Measurements from ENCODE around the gene DUSP14.

Gene DUSP14

GRCh38 chr17:37465069-37465616 is 24.5 kb upstream of the DUSP14 start:
- peaks cover 59% of the 10 kb centered on the region for H3K36me3 ChIP-seq (ENCODE audit: control insufficient read depth, insufficient read depth, low read length)
- H3K27ac ChIP-seq (ENCODE audit: low read depth, low read length, severe bottlenecking), result no peak overlapping the region
- H3K4me3 ChIP-seq (ENCODE audit: extremely low read depth, insufficient read depth, low read length, poor library complexity, severe bottlenecking), result no peak overlapping the region
- H3K9me3 ChIP-seq (ENCODE audit: control insufficient read depth, low read length), result no peaks in the 10 kb centered on the region
- no peaks in the 10 kb centered on the region for H3K4me1 ChIP-seq (ENCODE audit: control insufficient read depth, insufficient read depth, low read length, poor library complexity, severe bottlenecking)
- WGBS, 2 experiments (ENCODE audit: insufficient coverage in 2 of 2), result 89 to 98% methylated on average over 7 of the region's 7 CpGs

DNA sequence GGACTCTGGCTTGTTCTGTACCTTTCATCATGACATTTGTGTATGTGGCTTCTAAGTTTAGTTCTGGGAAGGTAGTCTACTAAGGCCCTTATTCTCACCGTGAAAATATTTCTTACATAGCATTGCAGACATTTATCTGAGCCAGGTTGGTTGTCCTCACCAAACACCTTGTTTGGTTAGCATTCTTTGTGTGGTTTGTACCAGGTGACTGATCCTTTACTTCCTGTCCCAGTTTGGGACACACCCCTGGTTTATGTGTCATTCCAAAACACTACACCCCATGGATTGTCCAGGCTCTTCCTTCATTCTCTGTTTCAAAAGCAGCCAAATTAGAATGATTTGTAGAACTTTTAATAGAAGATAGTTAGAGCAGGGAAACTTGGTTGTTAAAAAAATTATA is 23.2 kb upstream of the DUSP14 start:
- H3K36me3 ChIP-seq (ENCODE audit: control insufficient read depth, insufficient read depth, low read length), result peaks cover 64% of the 10 kb centered on the region
- no peaks in the 10 kb centered on the region for H3K9me3 ChIP-seq (ENCODE audit: control insufficient read depth, low read length)
- H3K4me1 ChIP-seq (ENCODE audit: control insufficient read depth, insufficient read depth, low read length, poor library complexity, severe bottlenecking), result no peaks in the 10 kb centered on the region
- WGBS, 2 experiments (ENCODE audit: insufficient coverage in 2 of 2), result no CpG with 5 or more reads among the region's 1 CpG
- H3K4me3 ChIP-seq (ENCODE audit: extremely low read depth, insufficient read depth, low read length, poor library complexity, severe bottlenecking), result no peak overlapping the region
- no peak overlapping the region for H3K27ac ChIP-seq (ENCODE audit: low read depth, low read length, severe bottlenecking)

DNA sequence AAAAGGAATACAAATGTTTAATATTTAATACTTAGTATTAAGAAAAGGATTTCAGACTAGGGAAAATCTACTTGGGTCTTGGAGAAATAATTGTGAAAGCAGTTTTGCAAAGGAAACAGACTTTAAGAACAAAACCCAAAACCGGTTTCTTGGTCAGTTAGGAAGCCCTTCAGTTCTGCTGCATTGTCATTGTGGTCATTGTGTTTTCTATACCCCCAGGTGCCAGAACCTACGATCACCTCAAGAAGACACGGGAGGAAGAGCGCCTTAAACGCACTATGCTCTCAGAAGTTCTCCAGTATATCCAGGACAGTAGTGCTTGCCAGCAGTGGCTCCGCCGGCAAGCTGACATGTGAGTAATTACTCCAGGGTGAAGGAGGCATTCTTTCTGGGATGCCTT is 19.5 kb upstream of the DUSP14 start:
- H3K36me3 ChIP-seq (ENCODE audit: control insufficient read depth, insufficient read depth, low read length), result peaks cover 77% of the 10 kb centered on the region
- no peaks in the 10 kb centered on the region for H3K4me1 ChIP-seq (ENCODE audit: control insufficient read depth, insufficient read depth, low read length, poor library complexity, severe bottlenecking)
- WGBS, 2 experiments (ENCODE audit: insufficient coverage in 2 of 2), result 89 to 95% methylated on average over 5 to 7 of the region's 7 CpGs
- no peak overlapping the region for H3K27ac ChIP-seq (ENCODE audit: low read depth, low read length, severe bottlenecking)
- no peak overlapping the region for H3K4me3 ChIP-seq (ENCODE audit: extremely low read depth, insufficient read depth, low read length, poor library complexity, severe bottlenecking)
- no peaks in the 10 kb centered on the region for H3K9me3 ChIP-seq (ENCODE audit: control insufficient read depth, low read length)

GRCh38 chr17:37475731-37476420 is 13.8 kb upstream of the DUSP14 start:
- Histone ChIP-seq H3K36me3 (ENCODE audit: control insufficient read depth, insufficient read depth, low read length) (peaks cover 86% of the 10 kb centered on the region), H3K9me3 (ENCODE audit: control insufficient read depth, low read length) (no peaks in the 10 kb centered on the region), H3K27ac (ENCODE audit: low read depth, low read length, severe bottlenecking) (no peak overlapping the region), H3K4me1 (ENCODE audit: control insufficient read depth, insufficient read depth, low read length, poor library complexity, severe bottlenecking) (peaks cover 11% of the 10 kb centered on the region), H3K4me3 (ENCODE audit: extremely low read depth, insufficient read depth, low read length, poor library complexity, severe bottlenecking) (no peak overlapping the region)
- WGBS, 2 experiments (ENCODE audit: insufficient coverage in 2 of 2), result 80% methylated on average over 1 of the region's 1 CpG; no CpG with 5 or more reads in 1 of the 2 experiments

DNA sequence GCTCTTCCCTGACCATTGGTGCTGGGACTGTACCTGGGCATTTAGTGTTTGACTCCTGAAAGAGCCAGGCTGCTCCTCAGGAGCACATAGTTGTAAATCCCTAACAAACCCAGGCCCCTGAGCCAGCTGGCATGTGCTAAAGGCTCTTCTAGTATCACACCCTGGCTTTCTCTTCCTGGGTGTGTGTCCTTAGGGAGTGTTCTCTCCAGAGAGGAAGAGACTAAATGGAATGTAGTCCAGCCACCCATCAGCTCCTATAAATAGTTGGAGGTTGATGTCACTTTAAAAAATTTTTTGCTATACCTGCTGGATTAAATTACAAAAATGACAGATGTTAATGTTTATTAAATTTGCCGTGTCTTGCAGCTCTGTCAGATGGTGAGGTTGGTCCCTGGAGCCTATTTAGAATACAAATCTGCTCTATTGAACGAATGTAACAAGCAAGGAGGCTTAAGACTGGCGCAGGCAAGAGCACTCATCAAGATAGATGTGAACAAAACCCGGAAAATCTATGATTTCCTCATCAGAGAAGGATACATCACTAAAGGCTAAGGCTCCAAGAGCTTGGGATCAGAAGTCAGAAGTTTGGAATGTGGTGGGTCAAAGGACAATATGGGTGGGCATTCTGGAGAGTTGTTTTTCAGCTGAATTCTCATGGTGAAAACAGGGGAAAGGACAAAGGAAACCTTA is 13.1 kb upstream of the DUSP14 start:
- WGBS, 2 experiments (ENCODE audit: insufficient coverage in 2 of 2), result 98% methylated on average over 4 of the region's 4 CpGs
- peak overlapping the region; percentile 48 for H3K27ac ChIP-seq (ENCODE audit: low read depth, low read length, severe bottlenecking)
- no peak overlapping the region for H3K4me3 ChIP-seq (ENCODE audit: extremely low read depth, insufficient read depth, low read length, poor library complexity, severe bottlenecking)
- peaks cover 83% of the 10 kb centered on the region for H3K36me3 ChIP-seq (ENCODE audit: control insufficient read depth, insufficient read depth, low read length)
- H3K9me3 ChIP-seq (ENCODE audit: control insufficient read depth, low read length), result no peaks in the 10 kb centered on the region
- H3K4me1 ChIP-seq (ENCODE audit: control insufficient read depth, insufficient read depth, low read length, poor library complexity, severe bottlenecking), result peaks cover 11% of the 10 kb centered on the region

DNA sequence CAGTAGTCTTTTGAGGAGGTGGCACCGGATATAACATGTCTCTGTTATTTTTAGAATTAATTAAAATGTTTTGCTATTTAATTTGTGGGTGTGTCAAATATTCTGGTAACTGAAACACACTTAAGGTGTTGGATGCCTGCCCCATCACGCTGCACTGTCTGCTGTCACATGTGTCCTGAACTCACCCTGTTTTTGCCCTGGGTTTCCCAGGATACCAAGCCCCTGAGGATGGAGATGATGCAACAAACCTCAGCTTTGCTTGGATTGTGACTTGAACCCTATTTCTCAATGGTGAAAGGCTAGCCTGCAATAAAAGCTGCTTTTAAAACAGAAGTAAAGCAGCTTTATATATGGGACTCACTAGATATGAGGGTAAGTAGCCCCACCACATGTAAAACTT is 11.5 kb upstream of the DUSP14 start:
- WGBS, 2 experiments (ENCODE audit: insufficient coverage in 2 of 2), result 95 to 100% methylated on average over 2 of the region's 2 CpGs
- peaks cover 69% of the 10 kb centered on the region for H3K36me3 ChIP-seq (ENCODE audit: control insufficient read depth, insufficient read depth, low read length)
- H3K9me3 ChIP-seq (ENCODE audit: control insufficient read depth, low read length), result no peaks in the 10 kb centered on the region

GRCh38 chr17:37479025-37479424 is 10.7 kb upstream of the DUSP14 start:
- WGBS, 2 experiments (ENCODE audit: insufficient coverage in 2 of 2), result 93 to 100% methylated on average over 1 of the region's 1 CpG
- H3K9me3 ChIP-seq (ENCODE audit: control insufficient read depth, low read length), result no peaks in the 10 kb centered on the region
- no peak overlapping the region for H3K4me3 ChIP-seq (ENCODE audit: extremely low read depth, insufficient read depth, low read length, poor library complexity, severe bottlenecking)
- H3K27ac ChIP-seq (ENCODE audit: low read depth, low read length, severe bottlenecking), result no peak overlapping the region
- peaks cover 27% of the 10 kb centered on the region for H3K4me1 ChIP-seq (ENCODE audit: control insufficient read depth, insufficient read depth, low read length, poor library complexity, severe bottlenecking)
- H3K36me3 ChIP-seq (ENCODE audit: control insufficient read depth, insufficient read depth, low read length), result peaks cover 60% of the 10 kb centered on the region

More for the DNA sequence above, 11.5 kb upstream of the DUSP14 start:
- no peak overlapping the region for H3K4me3 ChIP-seq (ENCODE audit: extremely low read depth, insufficient read depth, low read length, poor library complexity, severe bottlenecking)
- peaks cover 20% of the 10 kb centered on the region for H3K4me1 ChIP-seq (ENCODE audit: control insufficient read depth, insufficient read depth, low read length, poor library complexity, severe bottlenecking)
- H3K27ac ChIP-seq (ENCODE audit: low read depth, low read length, severe bottlenecking), result no peak overlapping the region

GRCh38 chr17:37480427-37480826 is 9.3 kb upstream of the DUSP14 start:
- peaks cover 27% of the 10 kb centered on the region for H3K4me1 ChIP-seq (ENCODE audit: control insufficient read depth, insufficient read depth, low read length, poor library complexity, severe bottlenecking)
- no peaks in the 10 kb centered on the region for H3K9me3 ChIP-seq (ENCODE audit: control insufficient read depth, low read length)
- no peak overlapping the region for H3K27ac ChIP-seq (ENCODE audit: low read depth, low read length, severe bottlenecking)
- H3K4me3 ChIP-seq (ENCODE audit: extremely low read depth, insufficient read depth, low read length, poor library complexity, severe bottlenecking), result no peak overlapping the region
- peaks cover 51% of the 10 kb centered on the region for H3K36me3 ChIP-seq (ENCODE audit: control insufficient read depth, insufficient read depth, low read length)
- 86 to 100% methylated on average over 1 of the region's 2 CpGs for WGBS, 2 experiments (ENCODE audit: insufficient coverage in 2 of 2)

DNA sequence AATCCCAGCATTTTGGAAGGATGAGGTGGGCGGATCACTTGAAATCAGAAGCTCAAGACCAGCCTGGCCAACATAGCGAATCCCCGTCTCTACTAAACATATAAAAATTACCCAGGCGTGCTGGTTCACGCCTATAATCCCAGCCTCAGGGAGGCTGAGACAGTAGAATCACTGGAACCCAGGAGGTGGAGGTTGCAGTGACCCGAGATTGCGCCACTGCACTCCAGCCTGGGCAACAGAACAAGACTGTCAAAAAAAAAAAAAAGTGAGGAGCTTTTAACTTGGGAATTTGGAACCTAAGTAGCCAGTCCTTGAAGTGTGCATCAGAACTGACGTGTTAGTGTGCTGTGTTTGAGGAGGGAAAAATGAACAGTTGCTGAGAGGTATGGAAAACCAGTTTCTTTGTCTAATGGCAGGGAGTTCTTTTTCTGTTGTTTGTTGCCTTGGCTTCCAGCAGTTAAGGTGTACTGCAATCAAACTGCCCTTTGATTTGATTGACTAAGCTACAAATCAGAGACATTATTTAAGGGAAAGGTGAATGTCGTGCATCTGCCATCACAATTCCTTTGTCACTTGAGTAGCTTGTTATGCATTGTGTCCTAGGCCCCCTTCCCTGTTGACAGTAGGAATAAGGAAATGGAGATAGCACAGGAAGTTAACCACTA is 8.6 kb upstream of the DUSP14 start:
- 97 to 100% methylated on average over 5 to 7 of the region's 9 CpGs for WGBS, 2 experiments (ENCODE audit: insufficient coverage in 2 of 2)
- H3K4me1 ChIP-seq (ENCODE audit: control insufficient read depth, insufficient read depth, low read length, poor library complexity, severe bottlenecking), result peaks cover 23% of the 10 kb centered on the region
- no peak overlapping the region for H3K4me3 ChIP-seq (ENCODE audit: extremely low read depth, insufficient read depth, low read length, poor library complexity, severe bottlenecking)
- no peak overlapping the region for H3K27ac ChIP-seq (ENCODE audit: low read depth, low read length, severe bottlenecking)
- H3K9me3 ChIP-seq (ENCODE audit: control insufficient read depth, low read length), result no peaks in the 10 kb centered on the region
- peaks cover 44% of the 10 kb centered on the region for H3K36me3 ChIP-seq (ENCODE audit: control insufficient read depth, insufficient read depth, low read length)

DNA sequence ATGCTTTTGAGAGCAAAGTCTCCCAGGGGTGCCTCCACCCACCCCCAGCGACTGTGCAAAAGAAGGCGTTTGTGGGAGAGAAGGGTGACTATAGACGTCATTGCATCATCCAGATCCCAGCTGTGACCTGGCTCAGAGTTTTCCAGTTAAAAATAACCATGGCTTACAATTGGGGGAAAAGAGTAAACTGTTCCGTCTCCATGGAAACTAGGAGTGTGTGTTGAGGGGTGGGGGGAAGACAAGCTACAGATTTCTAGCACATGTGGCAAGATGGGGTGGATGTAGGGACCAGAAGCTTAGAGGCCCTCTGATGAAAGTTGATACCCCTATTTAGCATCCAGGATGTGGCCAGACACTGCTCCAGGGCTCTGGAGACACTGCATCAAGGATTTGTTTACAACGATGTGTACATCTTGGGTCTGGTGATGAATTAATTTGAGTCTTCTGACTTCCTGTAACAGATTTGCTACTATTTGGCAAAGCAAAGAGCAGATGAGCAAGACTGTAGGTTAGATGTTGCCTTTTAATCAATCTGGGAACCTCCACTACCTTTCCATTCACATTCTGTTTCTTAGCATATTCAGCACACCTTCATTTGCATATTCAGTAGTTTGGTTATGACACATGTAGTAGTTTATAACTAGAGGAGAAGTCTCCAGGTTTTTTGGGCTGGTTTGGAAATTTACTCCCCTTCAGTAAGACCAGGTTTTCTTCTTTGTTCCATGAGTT is 6.2 kb upstream of the DUSP14 start:
- H3K27ac ChIP-seq (ENCODE audit: low read depth, low read length, severe bottlenecking), result peak overlapping the region; percentile 60
- peaks cover 22% of the 10 kb centered on the region for H3K36me3 ChIP-seq (ENCODE audit: control insufficient read depth, insufficient read depth, low read length)
- H3K4me1 ChIP-seq (ENCODE audit: control insufficient read depth, insufficient read depth, low read length, poor library complexity, severe bottlenecking), result peaks cover 22% of the 10 kb centered on the region
- H3K4me3 ChIP-seq (ENCODE audit: extremely low read depth, insufficient read depth, low read length, poor library complexity, severe bottlenecking), result no peak overlapping the region
- 69 to 98% methylated on average over 4 to 5 of the region's 5 CpGs for WGBS, 2 experiments (ENCODE audit: insufficient coverage in 2 of 2)
- H3K9me3 ChIP-seq (ENCODE audit: control insufficient read depth, low read length), result no peaks in the 10 kb centered on the region
